Activated CD8-positive, alpha-beta memory T cell treated with anti-CD3 and anti-CD28 coated beads, Interleukin-2, amount 50 U/mL, for 1 hour (primary cell): Measurements from ENCODE around the gene PAX8.

Experiments
- DNase-seq: peaks from one replicate; pipeline ENCODE4 v3.0.0-alpha.2; 2020; ENCODE audit errors: extremely low read depth

PAX8 gene

DNA sequence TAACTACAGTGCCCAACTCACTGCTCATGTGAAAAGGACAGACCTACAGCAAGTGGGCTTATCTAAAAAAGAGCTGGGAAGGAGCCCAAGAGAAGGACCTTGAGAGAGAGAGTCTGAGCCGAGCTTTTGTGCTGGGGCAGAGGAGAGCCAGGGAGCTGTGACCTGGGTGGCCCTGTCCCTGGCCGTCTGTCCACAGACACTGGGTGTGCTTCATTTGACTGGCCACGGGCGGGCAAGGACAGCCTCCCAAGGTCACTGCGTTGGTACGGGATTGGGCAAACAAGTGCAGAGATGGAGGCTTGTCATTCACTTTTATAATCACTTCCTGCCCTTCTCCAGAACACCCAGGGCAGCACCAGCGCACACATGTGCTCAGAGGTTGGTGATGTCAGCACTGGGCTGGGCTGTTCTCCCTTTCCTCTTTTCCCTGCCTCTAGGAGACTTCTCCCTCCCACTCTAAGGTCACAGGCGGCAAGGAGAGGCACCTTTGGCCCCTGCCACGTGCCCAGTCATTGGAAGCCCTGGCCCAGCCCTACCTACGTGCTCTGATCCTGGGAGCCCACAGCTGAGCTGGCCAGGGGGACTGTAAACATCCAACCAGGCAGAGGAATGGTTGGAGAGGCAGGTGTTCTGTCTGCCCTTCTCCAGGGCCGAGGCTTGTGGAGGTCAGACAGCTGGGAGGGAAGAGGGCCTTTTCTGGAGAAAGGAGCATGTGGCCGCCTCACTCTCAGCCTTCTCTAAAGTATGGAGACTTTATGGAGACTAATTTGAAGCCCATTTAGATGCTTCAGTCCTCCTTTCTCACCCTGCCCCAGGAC lies 111.4 kb downstream of the PAX8 start:
- no peak for DNase-seq

DNA sequence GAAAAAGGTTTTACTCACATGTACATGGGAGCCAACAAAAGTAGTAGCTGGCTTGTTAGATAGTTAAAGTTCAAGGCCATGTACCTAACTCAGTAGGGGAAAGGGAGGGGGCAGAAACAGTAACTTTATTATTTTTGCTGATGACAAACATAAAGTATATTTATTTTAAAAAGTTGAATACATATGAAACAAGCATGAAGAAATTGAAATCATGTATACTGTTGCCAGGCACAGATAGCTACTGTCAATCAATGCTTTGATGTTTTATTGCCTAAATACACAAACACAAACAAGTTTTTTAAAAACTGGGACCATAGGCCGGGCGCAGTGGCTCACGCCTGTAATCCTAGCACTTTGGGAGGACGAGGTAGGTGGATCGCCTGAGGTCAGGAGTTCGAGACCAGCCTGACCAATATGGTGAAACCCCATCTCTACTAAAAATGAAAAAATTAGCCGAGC lies 112.5 kb downstream of the PAX8 start:
- DNase-seq, result no peak
